Measurements from ENCODE around the gene VWA2. TPM values are rescaled to one million over a fixed set of nuclear protein-coding genes. Genes with fewer than 3 reads are reported as not detected.

VWA2 gene
- total and polyA plus RNA-seq, 10 of the 15 experiments (the other 5 are each of a cell fraction or from before 2014, with no cell fraction given): 0.03 TPM; not detected in 9

- H3K4me2 ChIP-seq (ENCODE audit: control insufficient read depth, insufficient read depth): no peak overlapping the region
- FAIRE-seq: no peak
- H4K20me1 ChIP-seq (ENCODE audit: control insufficient read depth, insufficient read depth): no peaks in the 10 kb centered on the region
- 1% methylated on average over 9 of the region's 9 CpGs for WGBS (ENCODE audit: insufficient coverage, insufficient replicate concordance, low lambda C conversion rate, missing lambda C conversion rate)
- in situ Hi-C loops (cut with MboI) (loop anchor here (25.0 kb wide), 2 partner anchors 101 to 474 kb away; no protein-coding TSS in a partner anchor), intact Hi-C loops (cut with micrococcal nuclease; ENCODE audit: unreplicated experiment) (no loop called here)
- H3K9ac ChIP-seq (ENCODE audit: control insufficient read depth, insufficient read depth, low read length): no peak overlapping the region
- no peaks in the 10 kb centered on the region for H3K4me1 ChIP-seq (ENCODE audit: control insufficient read depth, insufficient read depth, low read length)
- ChIA-PET CTCF (interaction anchor here (0.7 kb wide), 1 partner anchor 9 kb away, joined by 3 read pairs; no protein-coding TSS in a partner anchor), SMC1A (ENCODE audit: uncharacterized antibody, unreplicated experiment) (no interaction called here), RAD21 (ENCODE audit: unreplicated experiment) (interaction anchor here (0.7 kb wide), 1 partner anchor 85 kb away, joined by 3 read pairs; no protein-coding TSS in a partner anchor), POLR2A (no interaction called here)
- H2AFZ ChIP-seq (ENCODE audit: control insufficient read depth, low read depth, low read length): no peak overlapping the region
- no peak for ATAC-seq
- H3K79me2 ChIP-seq (ENCODE audit: control insufficient read depth, insufficient read depth, low read length): no peaks in the 10 kb centered on the region
- no peak for DNase-seq (ENCODE audit: low read depth, low spot score)
- no peaks in the 10 kb centered on the region; a peak in 1 of 4 replicates for H3K27me3 ChIP-seq (replicated peaks in 1 of 2; ENCODE audit: control insufficient read depth in 2 of 2, insufficient read depth in 2 of 2, low read length in 1 of 2)
- TF ChIP-seq BHLHE40 (IDR thresholded peaks at IDR 0.05; ENCODE audit: borderline replicate concordance in 1 of 2, low read depth in 2 of 2, low read length in 1 of 2) (0 out of 4 replicates have a peak, but pooled peaks of 1 of the 2 experiments have one; percentile 11), CEBPZ (IDR thresholded peaks at IDR 0.05; ENCODE audit: low read depth, low read length) (no peak)
- H3K27ac ChIP-seq (ENCODE audit: control insufficient read depth, insufficient read depth): no peak overlapping the region
- no peaks in the 10 kb centered on the region for H3K9me3 ChIP-seq (replicated peaks; ENCODE audit: control insufficient read depth, insufficient read depth, low read length)
- BruUV-seq (replicated peaks): no TSS peak
- no peaks in the 10 kb centered on the region for H3K36me3 ChIP-seq (ENCODE audit: control insufficient read depth in 2 of 2, insufficient read depth in 2 of 2, low read length in 1 of 2)
- no peak overlapping the region for H3K4me3 ChIP-seq
Measured at GRCh38 chr10:114313139-114313538, 74.1 kb downstream of the VWA2 start.

GRCh38 chr10:114313866-114314265 lies 74.8 kb downstream of the VWA2 start:
- Histone ChIP-seq H3K9me3 (replicated peaks; ENCODE audit: control insufficient read depth, insufficient read depth, low read length) (no peaks in the 10 kb centered on the region), H3K9ac (ENCODE audit: control insufficient read depth, insufficient read depth, low read length) (no peak overlapping the region), H3K4me1 (ENCODE audit: control insufficient read depth, insufficient read depth, low read length) (no peaks in the 10 kb centered on the region), H3K4me2 (ENCODE audit: control insufficient read depth, insufficient read depth) (no peak overlapping the region), H3K79me2 (ENCODE audit: control insufficient read depth, insufficient read depth, low read length) (no peaks in the 10 kb centered on the region), H3K36me3 (ENCODE audit: control insufficient read depth in 2 of 2, insufficient read depth in 2 of 2, low read length in 1 of 2) (no peaks in the 10 kb centered on the region), H2AFZ (ENCODE audit: control insufficient read depth, low read depth, low read length) (no peak overlapping the region), H4K20me1 (ENCODE audit: control insufficient read depth, insufficient read depth) (no peaks in the 10 kb centered on the region), H3K27ac (ENCODE audit: control insufficient read depth, insufficient read depth) (no peak overlapping the region), H3K4me3 (no peak overlapping the region), H3K27me3 (replicated peaks in 1 of 2; ENCODE audit: control insufficient read depth in 2 of 2, insufficient read depth in 2 of 2, low read length in 1 of 2) (no peaks in the 10 kb centered on the region; a peak in 1 of 4 replicates)
- RAD21 ChIA-PET (ENCODE audit: unreplicated experiment): no interaction called here
- BruUV-seq (replicated peaks): no TSS peak
- intact Hi-C loops (cut with micrococcal nuclease; ENCODE audit: unreplicated experiment) (no loop called here), in situ Hi-C loops (cut with MboI) (loop anchor here (25.0 kb wide), 2 partner anchors 102 to 473 kb away; no protein-coding TSS in a partner anchor)
- POLR2A ChIA-PET: no interaction called here
- 43% methylated on average over 11 of the region's 11 CpGs for WGBS (ENCODE audit: insufficient coverage, insufficient replicate concordance, low lambda C conversion rate, missing lambda C conversion rate)
- DNase-seq (ENCODE audit: low read depth, low spot score) (no peak), FAIRE-seq (no peak), ATAC-seq (no peak)
- CTCF ChIA-PET: no interaction called here
- SMC1A ChIA-PET (ENCODE audit: uncharacterized antibody, unreplicated experiment): no interaction called here
- TF ChIP-seq POLR2A (IDR thresholded peaks at IDR 0.05; ENCODE audit: low read depth, low read length) (no peak), E2F8 (IDR thresholded peaks at IDR 0.05; ENCODE audit: low read depth, partially characterized antibody) (no peak), MLLT1 (IDR thresholded peaks at IDR 0.05) (no peak), KAT2A (conservative IDR thresholded peaks at IDR 0.05; ENCODE audit: control insufficient read depth, low read depth, low read length) (no peak), ETV6 (conservative IDR thresholded peaks at IDR 0.05 in 1 of 2, IDR thresholded peaks at IDR 0.05 in 1 of 2; ENCODE audit: borderline replicate concordance in 1 of 2, low read depth in 1 of 2) (no peak), ZBED1 (IDR thresholded peaks at IDR 0.05; ENCODE audit: borderline replicate concordance) (no peak), DPF2 (IDR thresholded peaks at IDR 0.05) (no peak)
